Activated B cell treated with CpG ODN at 0.5 μM for 24 hours (primary cell): Measurements from ENCODE around the gene KCNQ1. TPM values are rescaled to one million over a fixed set of nuclear protein-coding genes. Genes with fewer than 3 reads are reported as not detected.

ENCODE experiments used
- ATAC-seq: fragments of 200-7000 bp; cut with Tn5 transposase; one replicate; pipeline ENCODE4 v1.10.0; 2021; ENCODE audit warnings: low read depth, mild to moderate bottlenecking, moderate library complexity
- CTCF ChIA-PET: fragments of 350-600 bp; sonication (Branson Sonifier 250); formaldehyde crosslinking; loops from one replicate; lab custom pipeline; 2021; ENCODE audit warnings: antibody characterized with exemption; lab: Charles Lee
- POLR2A ChIA-PET: fragments of 350-600 bp; sonication (Branson Sonifier 250); formaldehyde crosslinking; loops from one replicate; lab custom pipeline; 2021; ENCODE audit warnings: antibody characterized with exemption; lab: Charles Lee
- DNase-seq: peaks from one replicate; pipeline ENCODE4 v3.0.0; 2022
- H3K27ac Mint-ChIP-seq: one replicate; pipeline ENCODE4 v1.8.0; 2020; ENCODE audit warnings: mixed read lengths
- H3K27me3 Mint-ChIP-seq: one replicate; pipeline ENCODE4 v1.8.0; 2021; ENCODE audit warnings: mixed read lengths
- H3K36me3 Mint-ChIP-seq: one replicate; pipeline ENCODE4 v1.8.0; 2021; ENCODE audit warnings: low read depth, mixed read lengths
- H3K4me1 Mint-ChIP-seq: one replicate; pipeline ENCODE4 v1.8.0; 2021; ENCODE audit warnings: mixed read lengths
- H3K4me3 Mint-ChIP-seq: one replicate; pipeline ENCODE4 v1.8.0; 2020; ENCODE audit warnings: mild to moderate bottlenecking, mixed read lengths
- H3K9me3 Mint-ChIP-seq: one replicate; pipeline ENCODE4 v1.8.0; 2020; ENCODE audit warnings: mixed read lengths
- intact Hi-C: fragments of 100-400 bp; cut with micrococcal nuclease; formaldehyde crosslinking; loops from one replicate; pipeline ENCODE4 v1.15.1; 2024
- total RNA-seq: library from RNA; stranded (reverse); gene quantifications from 2 replicates; pipeline ENCODE4 v1.2.3, GENCODE V29; 2022
- TF ChIP-seq, protein P1 (sequence below): fragments of 200-600 bp; IDR thresholded peaks from one replicate; pipeline ENCODE4 v1.8.0; 2022; ENCODE audit warnings: antibody characterized with exemption, mild to moderate bottlenecking

KCNQ1 gene
- total RNA-seq, 1 donor from 2014 or later: 6.5 TPM

DNA sequence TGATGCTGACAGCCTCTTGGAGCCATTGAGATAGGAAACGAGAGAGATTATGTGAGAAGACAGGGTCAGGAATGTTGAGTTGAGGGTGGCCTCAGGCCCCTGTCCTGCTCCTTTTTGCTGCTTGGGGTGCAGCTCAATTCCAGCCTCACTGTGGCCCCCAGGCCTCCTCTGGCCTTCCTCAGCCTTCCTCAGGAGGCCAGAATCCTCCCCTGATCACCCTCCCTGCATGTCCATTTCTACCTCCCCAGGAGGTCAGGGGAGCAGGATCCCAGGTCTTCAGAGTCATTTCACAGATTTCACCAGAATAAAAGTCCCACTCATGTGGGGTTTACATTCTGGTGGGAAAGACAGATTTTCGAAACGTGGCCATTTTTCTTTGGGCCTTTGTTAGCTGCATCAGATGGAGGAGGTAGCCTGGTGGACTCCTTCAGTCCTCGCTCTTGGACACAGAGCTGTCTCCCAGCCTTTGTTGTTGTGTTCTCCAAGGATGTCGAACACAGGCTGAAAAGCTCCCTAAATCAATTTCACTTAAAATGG, 257.2 kb downstream of the KCNQ1 start:
- H3K9me3 Mint-ChIP-seq: peaks cover 3% of the 10 kb centered on the region
- POLR2A ChIA-PET: no interaction called here
- H3K27ac Mint-ChIP-seq: no peak overlapping the region
- H3K27me3 Mint-ChIP-seq: no peaks in the 10 kb centered on the region
- H3K4me3 Mint-ChIP-seq: no peak overlapping the region
- intact Hi-C loops: loop anchor here (2.0 kb wide), 1 partner anchor 291 kb away; the partner anchor contains the start of gene NAP1L4
- TF ChIP-seq, protein P1, sequence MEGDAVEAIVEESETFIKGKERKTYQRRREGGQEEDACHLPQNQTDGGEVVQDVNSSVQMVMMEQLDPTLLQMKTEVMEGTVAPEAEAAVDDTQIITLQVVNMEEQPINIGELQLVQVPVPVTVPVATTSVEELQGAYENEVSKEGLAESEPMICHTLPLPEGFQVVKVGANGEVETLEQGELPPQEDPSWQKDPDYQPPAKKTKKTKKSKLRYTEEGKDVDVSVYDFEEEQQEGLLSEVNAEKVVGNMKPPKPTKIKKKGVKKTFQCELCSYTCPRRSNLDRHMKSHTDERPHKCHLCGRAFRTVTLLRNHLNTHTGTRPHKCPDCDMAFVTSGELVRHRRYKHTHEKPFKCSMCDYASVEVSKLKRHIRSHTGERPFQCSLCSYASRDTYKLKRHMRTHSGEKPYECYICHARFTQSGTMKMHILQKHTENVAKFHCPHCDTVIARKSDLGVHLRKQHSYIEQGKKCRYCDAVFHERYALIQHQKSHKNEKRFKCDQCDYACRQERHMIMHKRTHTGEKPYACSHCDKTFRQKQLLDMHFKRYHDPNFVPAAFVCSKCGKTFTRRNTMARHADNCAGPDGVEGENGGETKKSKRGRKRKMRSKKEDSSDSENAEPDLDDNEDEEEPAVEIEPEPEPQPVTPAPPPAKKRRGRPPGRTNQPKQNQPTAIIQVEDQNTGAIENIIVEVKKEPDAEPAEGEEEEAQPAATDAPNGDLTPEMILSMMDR: no peak
- DNase-seq: no peak
- CTCF ChIA-PET: interaction anchor here (1.4 kb wide), 1 partner anchor 169 kb away, joined by 3 read pairs; no protein-coding TSS in a partner anchor
- peaks cover 36% of the 10 kb centered on the region for H3K4me1 Mint-ChIP-seq
- ATAC-seq: no peak
- peaks cover 9% of the 10 kb centered on the region for H3K36me3 Mint-ChIP-seq

DNA sequence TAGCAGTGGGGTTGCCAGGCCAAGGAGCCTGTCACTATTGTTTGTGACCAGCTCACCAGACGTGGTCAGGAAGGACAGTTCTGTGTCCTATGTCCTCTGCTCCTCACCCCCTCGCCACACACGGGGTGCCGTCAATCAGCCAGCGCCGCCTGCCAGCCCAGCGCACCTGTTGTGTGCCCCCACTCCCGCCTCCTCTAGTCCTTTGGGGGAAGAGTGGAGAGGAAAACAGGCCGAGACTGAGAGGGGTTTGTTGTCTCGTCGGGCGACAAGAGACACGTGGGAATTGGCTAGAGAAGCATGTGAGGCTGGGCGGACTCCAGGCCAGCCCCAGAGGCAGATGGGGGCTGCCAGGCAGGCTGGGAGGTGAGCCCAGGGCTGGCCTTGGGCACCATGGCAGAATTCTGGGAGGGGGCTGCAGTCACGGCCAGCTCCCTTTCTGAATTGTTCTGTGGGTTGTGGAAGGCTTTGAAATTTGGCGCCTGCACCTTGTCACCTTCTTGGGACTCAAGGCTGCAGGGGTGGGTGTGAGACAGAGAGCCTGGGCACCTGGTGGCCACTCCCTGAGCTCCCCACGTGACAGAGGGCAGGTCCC, 258.1 kb downstream of the KCNQ1 start:
- CTCF ChIA-PET: no interaction called here
- intact Hi-C loops: no loop called here
- H3K4me3 Mint-ChIP-seq: no peak overlapping the region
- H3K27ac Mint-ChIP-seq: no peak overlapping the region
- no peaks in the 10 kb centered on the region for H3K27me3 Mint-ChIP-seq
- peaks cover 3% of the 10 kb centered on the region for H3K9me3 Mint-ChIP-seq
- POLR2A ChIA-PET: no interaction called here
- DNase-seq (no peak), ATAC-seq (no peak)
- H3K4me1 Mint-ChIP-seq: peaks cover 36% of the 10 kb centered on the region
- H3K36me3 Mint-ChIP-seq: peaks cover 9% of the 10 kb centered on the region
- TF ChIP-seq, protein P1: no peak

DNA sequence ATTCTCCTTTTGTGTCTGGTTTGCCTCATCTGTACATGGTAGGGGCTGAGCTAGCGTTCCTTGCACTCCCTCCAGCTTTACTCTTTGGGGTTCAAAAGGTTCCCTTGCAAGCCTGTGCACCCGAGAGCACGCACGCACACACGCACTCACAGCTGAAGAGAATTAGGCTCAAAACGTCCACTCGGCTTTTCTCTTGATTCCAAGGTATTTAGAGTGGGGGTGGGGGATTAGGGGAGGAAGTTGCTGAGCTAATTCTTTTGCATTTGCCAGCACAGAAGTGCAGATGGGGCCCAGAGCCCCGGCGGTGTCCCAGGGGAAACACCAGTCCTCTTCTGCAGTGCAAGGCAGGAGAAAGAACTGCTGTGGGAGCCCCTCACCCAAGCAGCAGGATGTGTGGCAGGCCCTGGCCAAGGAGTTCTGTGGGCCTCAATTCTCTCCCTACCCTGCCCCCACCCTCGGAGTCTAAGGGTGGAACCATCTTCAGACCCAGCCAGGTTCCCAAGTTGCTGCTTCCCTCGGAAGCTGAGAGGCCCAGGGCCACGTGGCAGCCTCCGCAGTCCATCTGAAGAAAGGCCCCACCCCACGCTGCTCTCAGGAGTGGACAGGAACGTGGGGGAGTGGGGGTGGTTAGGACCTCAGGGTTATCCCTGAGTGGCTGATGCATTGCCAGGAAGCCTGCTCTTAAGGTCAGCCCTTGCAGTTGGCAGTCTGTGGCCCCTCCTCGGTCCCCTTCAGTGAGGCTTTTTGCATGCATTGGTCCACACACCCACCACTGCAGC, 258.7 kb downstream of the KCNQ1 start:
- ChIA-PET POLR2A (interaction anchor here (0.7 kb wide), 1 partner anchor 17 kb away, joined by 3 read pairs; no protein-coding TSS in a partner anchor), CTCF (no interaction called here)
- H3K27me3 Mint-ChIP-seq: no peaks in the 10 kb centered on the region
- intact Hi-C loops: no loop called here
- peaks cover 7% of the 10 kb centered on the region for H3K36me3 Mint-ChIP-seq
- peaks cover 3% of the 10 kb centered on the region for H3K9me3 Mint-ChIP-seq
- H3K4me3 Mint-ChIP-seq: no peak overlapping the region
- peaks cover 33% of the 10 kb centered on the region for H3K4me1 Mint-ChIP-seq
- H3K27ac Mint-ChIP-seq: no peak overlapping the region
- ATAC-seq: no peak
- TF ChIP-seq, protein P1: no peak
- DNase-seq: no peak

DNA sequence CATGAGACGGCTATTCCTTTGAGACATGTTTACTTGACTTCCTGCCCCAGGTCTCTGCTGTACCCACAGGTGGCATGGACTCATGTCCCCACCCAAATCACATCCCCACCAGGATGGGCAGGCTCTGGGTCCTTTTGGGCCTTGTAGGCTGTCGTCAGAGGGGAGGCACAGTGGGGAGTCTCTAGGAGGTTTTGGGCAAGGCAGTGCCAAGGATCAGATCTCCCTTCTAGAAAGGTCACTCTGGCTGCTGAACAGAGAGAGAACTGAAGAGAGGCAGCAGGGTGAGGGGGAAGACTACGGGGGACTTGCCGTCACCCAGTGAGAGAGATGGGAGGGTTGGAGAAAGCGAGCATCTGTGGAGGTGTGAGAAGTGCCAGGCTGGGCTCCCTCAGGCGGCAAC, 259.5 kb downstream of the KCNQ1 start:
- Mint-ChIP-seq H3K4me1 (peaks cover 26% of the 10 kb centered on the region), H3K36me3 (peaks cover 4% of the 10 kb centered on the region), H3K4me3 (no peak overlapping the region), H3K9me3 (peaks cover 3% of the 10 kb centered on the region), H3K27ac (no peak overlapping the region), H3K27me3 (no peaks in the 10 kb centered on the region)
- DNase-seq (no peak), ATAC-seq (no peak)
- ChIA-PET CTCF (interaction anchor here (0.9 kb wide), 1 partner anchor 10 kb away, joined by 3 read pairs; no protein-coding TSS in a partner anchor), POLR2A (no interaction called here)
- TF ChIP-seq, protein P1: no peak
- intact Hi-C loops: no loop called here
